HG03139 (cell line): ENCODE results near the gene KPTN.
A peak's percentile ranks its signal among the peaks of the same experiment; 100 is the strongest.

Source experiments
- ATAC-seq: cut with Tn5 transposase; IDR thresholded peaks from one replicate; pipeline ENCODE4 v1.9.1; 2021; ENCODE audit not compliant: unreplicated experiment

Gene KPTN

DNA sequence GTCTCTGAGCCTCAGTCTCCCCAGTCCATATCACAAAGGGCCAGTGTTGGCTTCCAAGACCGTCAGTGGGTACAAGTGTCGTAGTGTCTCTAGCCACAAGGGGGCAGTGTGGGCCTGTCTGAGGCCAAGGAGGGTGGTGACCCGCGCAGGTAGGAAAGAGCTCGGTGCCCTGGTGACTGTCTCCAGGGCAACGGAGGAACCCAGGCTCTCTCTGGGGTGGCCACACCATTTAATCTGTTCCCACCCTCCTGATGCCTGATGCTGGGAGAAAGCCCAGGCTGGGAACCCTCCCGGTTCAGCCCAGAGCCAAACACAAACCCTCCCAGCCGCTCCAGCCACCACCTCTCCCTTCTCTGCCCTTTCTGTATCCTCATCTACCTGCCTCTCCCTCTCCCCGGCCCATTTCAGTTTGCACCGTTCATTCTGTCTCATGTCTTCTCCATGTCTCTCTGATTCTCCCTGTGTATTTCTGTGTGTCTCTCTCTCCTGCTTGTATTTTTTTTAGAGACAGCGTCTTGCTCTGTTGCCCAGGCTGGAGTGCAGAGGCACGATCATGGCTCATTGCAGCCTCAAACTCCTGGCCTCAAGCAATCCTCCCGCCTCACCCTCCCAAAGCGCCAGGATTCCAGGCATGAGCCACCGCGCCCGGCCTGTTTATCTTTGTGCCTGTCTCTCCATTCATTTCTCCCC is 47.2 kb downstream of the KPTN start:
- no peak for ATAC-seq

DNA sequence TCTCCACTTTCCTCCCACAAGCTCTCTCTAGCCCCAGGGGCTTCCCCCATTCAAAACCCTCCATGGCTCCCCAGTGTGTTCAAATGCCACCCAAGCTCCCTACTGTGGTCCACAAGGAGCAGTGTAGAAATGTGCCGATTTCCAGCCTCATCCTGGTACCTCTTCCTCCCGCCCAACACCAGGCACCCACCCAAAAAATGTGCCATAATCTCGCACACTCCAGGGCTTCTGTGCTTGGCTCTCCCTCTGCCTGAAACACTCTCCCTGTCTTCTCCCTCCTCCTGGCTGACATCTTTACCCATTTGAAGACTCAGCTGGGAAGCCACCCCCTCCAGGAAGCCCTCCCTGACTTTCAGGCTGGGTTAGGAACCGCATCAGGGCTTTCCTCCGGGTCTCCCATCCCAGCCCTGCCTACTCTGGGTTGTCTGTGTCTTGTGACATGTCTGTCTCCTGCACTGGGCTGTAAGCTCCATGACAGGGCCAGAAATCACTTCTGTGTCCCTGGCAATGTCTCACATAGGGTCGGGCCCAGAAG is 48.1 kb downstream of the KPTN start:
- ATAC-seq, result no peak

DNA sequence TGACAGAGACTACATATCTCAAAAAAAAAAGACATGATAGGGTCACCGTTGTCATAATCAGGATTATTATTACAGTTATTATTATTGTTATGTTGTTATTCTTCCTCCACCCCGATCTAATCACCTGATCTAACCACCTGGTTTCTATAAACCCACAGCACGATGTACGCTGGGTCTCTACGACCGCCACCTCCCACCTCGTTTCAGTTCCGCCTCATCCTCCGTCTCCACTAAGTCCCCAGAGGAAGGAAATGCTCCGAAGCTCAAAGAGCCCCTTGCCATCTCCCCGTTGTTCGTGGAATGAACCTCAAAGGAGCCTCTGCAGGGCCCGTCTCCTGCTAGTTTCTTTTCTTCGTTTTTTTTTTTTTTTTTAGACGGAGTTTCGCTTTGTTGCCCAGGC is 48.8 kb downstream of the KPTN start:
- ATAC-seq, result no peak

DNA sequence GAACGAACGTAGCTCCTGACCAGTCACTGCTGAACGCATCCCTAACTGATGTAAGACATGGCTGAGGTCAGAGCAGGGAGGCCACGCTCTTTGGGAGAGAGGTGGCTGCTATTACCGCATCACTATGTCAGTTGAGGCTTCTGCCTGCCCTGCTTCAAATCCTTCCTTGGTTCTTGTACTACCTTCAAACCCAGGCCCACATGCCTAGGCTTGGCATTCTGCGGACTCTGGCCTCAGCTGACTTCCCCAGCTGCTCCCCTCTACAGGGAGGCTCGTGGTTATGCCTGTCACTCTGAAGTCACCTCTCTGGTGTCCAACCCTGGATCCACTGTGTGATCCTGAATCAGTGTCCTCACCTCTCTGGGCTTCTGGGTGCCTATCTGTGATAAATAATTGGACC is 49.9 kb downstream of the KPTN start:
- no peak for ATAC-seq

DNA sequence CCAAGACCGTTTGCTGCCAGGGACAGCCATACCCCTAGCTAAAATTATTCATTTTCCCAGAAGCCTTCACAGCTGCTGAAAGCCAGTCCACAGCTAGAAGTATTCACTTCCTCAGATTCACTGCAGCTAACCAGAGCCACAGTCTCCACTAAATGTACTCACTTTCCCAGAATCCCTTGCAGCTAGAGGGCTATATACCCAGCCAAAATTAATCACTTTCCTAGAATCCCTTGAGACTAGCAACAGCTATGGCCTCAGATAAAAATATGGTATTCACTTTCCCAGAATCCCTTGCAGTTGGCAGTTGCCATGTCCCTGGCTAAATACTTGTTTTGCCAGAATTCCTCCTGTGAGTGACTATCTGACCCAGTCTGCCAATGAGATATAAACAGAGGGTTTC is 50.9 kb downstream of the KPTN start:
- no peak for ATAC-seq

DNA sequence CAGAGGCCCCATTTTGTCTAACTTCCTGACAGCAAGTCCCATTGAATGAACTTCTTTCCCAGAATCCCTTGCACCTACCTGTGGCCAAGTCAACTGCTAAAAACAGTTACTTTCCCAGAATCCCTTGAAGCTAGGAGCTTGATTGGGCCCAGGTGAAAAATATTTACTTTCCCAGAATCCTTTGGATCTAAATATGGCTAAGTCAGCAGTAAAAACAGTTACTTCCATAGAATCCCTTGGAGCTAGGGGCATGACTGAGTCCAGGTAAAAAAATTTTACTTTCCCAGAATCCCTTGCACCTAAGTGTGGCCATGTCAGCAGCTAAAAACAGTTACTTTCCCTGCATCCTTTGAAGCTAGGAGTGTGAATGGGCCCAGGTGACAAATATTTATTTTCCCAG is 51.5 kb downstream of the KPTN start:
- no peak for ATAC-seq

DNA sequence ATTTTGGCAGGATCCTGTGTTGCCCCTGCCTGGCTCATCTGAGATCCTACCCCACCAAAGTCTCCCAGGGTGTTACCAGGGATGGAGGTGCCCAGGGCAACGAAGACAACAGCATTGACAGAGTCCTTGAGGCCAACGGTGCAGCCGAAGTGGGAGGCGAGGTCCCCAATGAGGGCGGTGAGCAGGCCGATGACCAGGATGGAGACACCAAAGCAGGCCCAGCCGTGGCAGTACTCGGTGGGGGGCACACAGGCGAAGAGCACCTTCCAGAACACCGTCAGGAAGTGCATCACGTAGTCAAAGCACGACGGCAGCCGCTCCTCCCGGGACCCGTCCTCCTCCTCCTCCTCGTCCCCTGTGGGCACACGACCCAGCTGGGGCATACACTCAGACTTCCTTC is 51.9 kb downstream of the KPTN start:
- ATAC-seq, result no peak

DNA sequence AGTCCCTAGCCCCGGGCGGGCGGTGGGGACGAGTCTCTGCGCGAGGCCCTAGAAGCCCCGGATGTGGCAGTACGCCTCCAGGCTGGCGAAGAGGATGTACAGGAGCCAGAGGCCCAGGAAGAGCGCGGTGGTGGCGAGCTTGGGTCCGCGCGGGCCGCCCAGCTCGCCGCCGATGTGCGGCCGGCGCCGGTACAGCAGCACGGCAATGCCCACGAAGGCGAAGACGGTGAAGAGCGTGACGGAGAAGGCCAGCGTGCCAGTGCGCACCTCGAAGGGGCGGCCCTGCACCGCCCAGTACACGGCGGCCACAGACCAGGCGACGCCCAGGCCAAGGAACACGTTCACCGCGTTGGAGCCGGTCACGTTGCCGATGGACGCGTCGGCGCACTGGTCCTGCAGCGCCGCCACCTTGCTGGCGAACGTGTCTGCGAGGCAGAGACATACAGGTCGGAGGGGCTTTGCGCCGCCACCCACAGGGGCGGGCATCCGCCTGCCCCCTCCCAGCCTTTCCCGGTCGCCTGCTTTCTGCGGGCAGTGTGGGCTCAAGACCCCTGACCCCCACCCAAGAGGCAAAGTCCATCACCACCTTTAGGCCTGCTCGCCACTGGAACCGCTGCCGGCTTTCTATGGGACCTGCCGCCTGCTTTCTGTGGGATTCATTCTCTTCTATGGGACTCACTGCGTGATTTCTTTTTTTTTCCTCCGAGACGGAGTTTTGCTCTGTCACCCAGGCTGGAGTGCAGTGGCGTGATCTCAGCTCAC is 53.8 kb downstream of the KPTN start:
- ATAC-seq, result no peak

DNA sequence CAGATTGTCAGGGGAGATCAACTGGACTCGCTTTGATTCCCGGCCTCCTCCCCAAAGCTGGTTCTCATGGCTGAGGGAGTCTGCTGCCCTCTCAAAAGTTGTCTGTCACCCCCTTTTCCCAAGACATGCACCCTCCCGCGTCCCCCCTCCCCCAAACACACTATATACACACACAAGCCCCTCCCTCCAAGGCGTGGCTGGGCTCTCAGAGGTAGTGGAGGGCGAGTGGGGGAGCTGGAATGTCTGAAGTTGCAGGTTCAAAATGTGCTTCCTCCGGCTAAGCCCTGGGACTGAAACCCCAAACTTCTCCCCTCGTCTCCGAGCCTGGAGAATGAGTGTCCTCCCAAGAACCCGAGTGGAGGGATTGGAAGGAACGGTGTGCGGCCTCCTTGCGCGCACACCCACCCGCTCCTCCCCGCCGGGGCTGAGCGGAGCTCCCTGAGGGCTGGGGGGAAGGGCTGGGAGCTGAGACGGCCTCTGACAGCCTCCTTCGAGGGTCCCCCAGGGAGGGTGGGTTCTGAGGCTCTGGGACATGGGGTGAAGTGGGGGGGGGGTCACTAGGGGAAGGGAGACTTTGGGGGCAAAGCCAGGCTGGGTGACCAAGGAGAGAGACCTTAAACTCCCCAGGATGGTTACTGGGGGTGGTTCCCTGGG is 54.8 kb downstream of the KPTN start:
- no peak for ATAC-seq

DNA sequence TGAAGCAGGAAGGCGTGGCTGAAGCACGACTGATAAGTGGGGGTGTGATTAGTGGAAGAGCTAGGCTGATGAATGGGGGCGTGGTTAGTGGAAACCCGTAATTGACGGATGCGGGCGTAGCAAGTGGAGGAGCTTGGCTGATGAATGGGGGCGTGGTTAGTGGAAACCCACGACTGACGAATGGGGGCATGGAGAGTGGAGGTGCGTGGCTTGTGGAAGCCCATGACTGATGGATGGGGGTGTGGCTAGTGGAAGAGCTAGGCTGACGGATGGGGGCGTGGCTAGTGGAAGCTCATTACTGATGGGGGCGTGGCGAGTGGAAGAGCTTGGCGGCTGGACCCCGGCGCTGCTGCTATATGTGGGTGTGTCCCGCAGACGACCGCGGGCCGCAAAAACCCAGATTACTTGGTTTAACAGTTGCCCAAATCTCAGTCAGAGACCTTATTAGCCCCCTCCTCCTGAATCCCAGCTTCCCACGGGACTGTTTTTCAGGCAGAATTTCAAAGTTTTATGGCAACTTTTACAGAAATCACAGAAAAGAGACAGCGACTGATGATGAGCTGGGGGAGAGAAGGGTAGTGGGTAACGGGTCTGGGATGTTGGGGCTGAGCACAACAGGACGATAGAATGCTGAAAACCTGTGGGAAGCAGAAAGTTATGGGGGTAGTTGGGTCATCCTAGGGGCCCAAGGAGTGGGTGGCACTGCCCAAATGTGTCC is 55.7 kb downstream of the KPTN start:
- ATAC-seq, result no peak

DNA sequence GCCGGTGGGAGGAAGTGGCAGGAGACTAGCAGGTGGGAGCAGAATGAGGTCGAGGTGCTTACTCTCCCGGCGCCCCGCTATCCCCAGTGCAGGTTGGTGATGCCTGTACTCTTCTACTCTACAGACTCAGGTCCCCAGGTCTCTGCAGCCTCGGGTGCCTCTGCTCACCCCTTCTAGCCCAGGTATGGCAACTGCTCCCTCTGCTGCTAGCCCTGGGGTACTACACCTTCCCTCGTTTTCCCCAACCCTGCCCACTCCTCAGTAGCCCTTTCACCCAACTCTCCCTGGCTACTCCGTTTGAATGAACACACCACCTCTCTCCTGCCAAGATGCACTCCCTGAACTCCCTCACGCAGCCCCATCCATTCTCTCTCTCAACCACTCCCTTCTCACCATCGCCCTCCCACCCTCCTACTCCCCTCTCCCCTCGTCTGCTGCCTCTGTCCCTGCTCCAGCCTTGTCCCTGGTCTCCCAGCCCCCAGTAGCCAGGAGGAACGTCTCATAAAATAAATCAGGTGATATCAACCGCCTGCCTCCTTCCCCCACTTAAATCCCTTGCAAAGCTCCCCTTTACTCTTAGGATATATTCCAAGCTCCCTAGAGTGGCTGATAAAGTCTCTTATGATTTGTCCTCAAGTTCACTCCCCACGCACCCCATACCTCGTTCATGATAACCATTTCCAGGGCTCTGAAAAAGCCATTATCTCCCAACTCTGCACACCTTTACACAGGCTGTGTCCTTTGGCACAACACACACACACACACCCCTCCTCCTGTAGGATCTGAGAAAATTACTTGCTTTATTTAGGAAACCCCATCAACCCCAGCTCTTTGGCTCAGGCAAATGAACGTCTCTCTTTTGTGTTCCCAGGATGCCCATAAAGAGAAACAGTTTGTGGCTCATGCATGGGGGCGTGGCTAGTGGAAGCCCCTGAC is 56.5 kb downstream of the KPTN start:
- peak; percentile 52 for ATAC-seq
